HepG2 (cell line): Measurements from ENCODE around the gene AKAP7.

Experiments used
- FOXA1 ChIP-seq, 2 experiments: fragments of 450-650 bp in 1 of 2; sonication (generic) in 1 of 2; formaldehyde crosslinking in 1 of 2; IDR thresholded peaks; 2 replicates each; pipeline versions ENCODE4 v1.4.0 to v1.6.1; 2016 to 2020; ENCODE audit warnings: missing genetic modification reagents in 1 of 2
- NR3C1 ChIP-seq: sonication (generic); formaldehyde crosslinking; IDR thresholded peaks from 2 replicates; pipeline ENCODE4 v1.4.0; 2020; ENCODE audit warnings: missing genetic modification reagents
- TCF12 ChIP-seq, 2 experiments: fragments of 450-650 bp in 1 of 2; sonication (generic) in 1 of 2; formaldehyde crosslinking in 1 of 2; IDR thresholded peaks; 2 replicates each; pipeline versions ENCODE4 v1.6.1 to v1.8.0; 2017 to 2022; ENCODE audit warnings: antibody characterized with exemption in 1 of 2, mild to moderate bottlenecking in 1 of 2, missing genetic modification reagents in 1 of 2, moderate library complexity in 1 of 2
- ZNF207 ChIP-seq: fragments of 450-650 bp; IDR thresholded peaks from 2 replicates; pipeline ENCODE4 v1.6.1; 2016; ENCODE audit warnings: antibody characterized with exemption, borderline replicate concordance
- TF ChIP-seq, protein P1 (sequence below): sonication (generic); formaldehyde crosslinking; IDR thresholded peaks from 2 replicates; pipeline ENCODE4 v1.8.0; 2022; ENCODE audit warnings: missing genetic modification reagents, mild to moderate bottlenecking, borderline replicate concordance
- TF ChIP-seq, protein P2 (sequence below): sonication (generic); formaldehyde crosslinking; IDR thresholded peaks from 2 replicates; pipeline ENCODE4 v1.5.0; 2020; ENCODE audit warnings: mild to moderate bottlenecking, missing genetic modification reagents, moderate library complexity
- TF ChIP-seq, protein P3 (sequence below): sonication (generic); formaldehyde crosslinking; IDR thresholded peaks from 2 replicates; pipeline ENCODE4 v1.4.0; 2020; ENCODE audit warnings: missing genetic modification reagents, mild to moderate bottlenecking, borderline replicate concordance
- TF ChIP-seq, protein P4 (sequence below): sonication (generic); formaldehyde crosslinking; IDR thresholded peaks from 2 replicates; pipeline ENCODE4 v1.8.1; 2022; ENCODE audit warnings: mild to moderate bottlenecking, missing genetic modification reagents
- TF ChIP-seq, protein P5 (sequence below): sonication (generic); formaldehyde crosslinking; IDR thresholded peaks from 2 replicates; pipeline ENCODE4 v1.8.1; 2023; ENCODE audit warnings: missing genetic modification reagents, mild to moderate bottlenecking, borderline replicate concordance
- TF ChIP-seq, protein P6 (sequence below): IDR thresholded peaks from 2 replicates; pipeline ENCODE4 v1.6.1; 2016; ENCODE audit warnings: missing compliant biosample characterization, missing genetic modification reagents, borderline replicate concordance

DNA sequence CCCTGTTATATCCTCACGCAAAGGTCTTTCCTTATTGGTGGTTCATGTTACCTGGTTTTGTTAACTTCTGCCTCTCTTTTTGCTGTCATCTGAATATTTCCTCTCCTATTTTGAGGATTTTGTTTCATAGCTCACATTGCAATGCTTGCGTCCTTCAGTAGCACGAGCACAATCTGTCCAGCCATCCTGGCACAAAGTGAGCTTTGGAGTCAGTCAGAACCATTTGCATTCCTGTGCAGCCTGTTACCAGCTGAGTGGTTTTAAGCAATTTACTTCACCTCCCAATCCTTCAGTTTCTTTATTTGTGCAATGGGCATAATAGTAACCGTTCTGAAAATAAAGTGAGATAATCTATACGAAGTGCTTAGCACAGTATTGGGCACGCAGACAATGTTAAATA lies 42.7 kb downstream of the AKAP7 start:
- TF ChIP-seq FOXA1 (IDR thresholded peaks at IDR 0.05) (no peak), FOXA1 (CRISPR knock-in tag; IDR thresholded peaks at IDR 0.05) (no peak), ZNF207 (no peak), NR3C1 (CRISPR knock-in tag) (no peak), TCF12 (IDR thresholded peaks at IDR 0.05) (no peak), TCF12 (CRISPR knock-in tag; IDR thresholded peaks at IDR 0.05) (no peak)
- TF ChIP-seq, protein P1, sequence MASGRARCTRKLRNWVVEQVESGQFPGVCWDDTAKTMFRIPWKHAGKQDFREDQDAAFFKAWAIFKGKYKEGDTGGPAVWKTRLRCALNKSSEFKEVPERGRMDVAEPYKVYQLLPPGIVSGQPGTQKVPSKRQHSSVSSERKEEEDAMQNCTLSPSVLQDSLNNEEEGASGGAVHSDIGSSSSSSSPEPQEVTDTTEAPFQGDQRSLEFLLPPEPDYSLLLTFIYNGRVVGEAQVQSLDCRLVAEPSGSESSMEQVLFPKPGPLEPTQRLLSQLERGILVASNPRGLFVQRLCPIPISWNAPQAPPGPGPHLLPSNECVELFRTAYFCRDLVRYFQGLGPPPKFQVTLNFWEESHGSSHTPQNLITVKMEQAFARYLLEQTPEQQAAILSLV (CRISPR knock-in tag), result no peak
- TF ChIP-seq, protein P2, sequence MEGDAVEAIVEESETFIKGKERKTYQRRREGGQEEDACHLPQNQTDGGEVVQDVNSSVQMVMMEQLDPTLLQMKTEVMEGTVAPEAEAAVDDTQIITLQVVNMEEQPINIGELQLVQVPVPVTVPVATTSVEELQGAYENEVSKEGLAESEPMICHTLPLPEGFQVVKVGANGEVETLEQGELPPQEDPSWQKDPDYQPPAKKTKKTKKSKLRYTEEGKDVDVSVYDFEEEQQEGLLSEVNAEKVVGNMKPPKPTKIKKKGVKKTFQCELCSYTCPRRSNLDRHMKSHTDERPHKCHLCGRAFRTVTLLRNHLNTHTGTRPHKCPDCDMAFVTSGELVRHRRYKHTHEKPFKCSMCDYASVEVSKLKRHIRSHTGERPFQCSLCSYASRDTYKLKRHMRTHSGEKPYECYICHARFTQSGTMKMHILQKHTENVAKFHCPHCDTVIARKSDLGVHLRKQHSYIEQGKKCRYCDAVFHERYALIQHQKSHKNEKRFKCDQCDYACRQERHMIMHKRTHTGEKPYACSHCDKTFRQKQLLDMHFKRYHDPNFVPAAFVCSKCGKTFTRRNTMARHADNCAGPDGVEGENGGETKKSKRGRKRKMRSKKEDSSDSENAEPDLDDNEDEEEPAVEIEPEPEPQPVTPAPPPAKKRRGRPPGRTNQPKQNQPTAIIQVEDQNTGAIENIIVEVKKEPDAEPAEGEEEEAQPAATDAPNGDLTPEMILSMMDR (CRISPR knock-in tag), result no peak
- TF ChIP-seq, protein P3, sequence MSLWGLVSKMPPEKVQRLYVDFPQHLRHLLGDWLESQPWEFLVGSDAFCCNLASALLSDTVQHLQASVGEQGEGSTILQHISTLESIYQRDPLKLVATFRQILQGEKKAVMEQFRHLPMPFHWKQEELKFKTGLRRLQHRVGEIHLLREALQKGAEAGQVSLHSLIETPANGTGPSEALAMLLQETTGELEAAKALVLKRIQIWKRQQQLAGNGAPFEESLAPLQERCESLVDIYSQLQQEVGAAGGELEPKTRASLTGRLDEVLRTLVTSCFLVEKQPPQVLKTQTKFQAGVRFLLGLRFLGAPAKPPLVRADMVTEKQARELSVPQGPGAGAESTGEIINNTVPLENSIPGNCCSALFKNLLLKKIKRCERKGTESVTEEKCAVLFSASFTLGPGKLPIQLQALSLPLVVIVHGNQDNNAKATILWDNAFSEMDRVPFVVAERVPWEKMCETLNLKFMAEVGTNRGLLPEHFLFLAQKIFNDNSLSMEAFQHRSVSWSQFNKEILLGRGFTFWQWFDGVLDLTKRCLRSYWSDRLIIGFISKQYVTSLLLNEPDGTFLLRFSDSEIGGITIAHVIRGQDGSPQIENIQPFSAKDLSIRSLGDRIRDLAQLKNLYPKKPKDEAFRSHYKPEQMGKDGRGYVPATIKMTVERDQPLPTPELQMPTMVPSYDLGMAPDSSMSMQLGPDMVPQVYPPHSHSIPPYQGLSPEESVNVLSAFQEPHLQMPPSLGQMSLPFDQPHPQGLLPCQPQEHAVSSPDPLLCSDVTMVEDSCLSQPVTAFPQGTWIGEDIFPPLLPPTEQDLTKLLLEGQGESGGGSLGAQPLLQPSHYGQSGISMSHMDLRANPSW (CRISPR knock-in tag), result no peak
- TF ChIP-seq, protein P4, sequence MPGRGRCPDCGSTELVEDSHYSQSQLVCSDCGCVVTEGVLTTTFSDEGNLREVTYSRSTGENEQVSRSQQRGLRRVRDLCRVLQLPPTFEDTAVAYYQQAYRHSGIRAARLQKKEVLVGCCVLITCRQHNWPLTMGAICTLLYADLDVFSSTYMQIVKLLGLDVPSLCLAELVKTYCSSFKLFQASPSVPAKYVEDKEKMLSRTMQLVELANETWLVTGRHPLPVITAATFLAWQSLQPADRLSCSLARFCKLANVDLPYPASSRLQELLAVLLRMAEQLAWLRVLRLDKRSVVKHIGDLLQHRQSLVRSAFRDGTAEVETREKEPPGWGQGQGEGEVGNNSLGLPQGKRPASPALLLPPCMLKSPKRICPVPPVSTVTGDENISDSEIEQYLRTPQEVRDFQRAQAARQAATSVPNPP (CRISPR knock-in tag), result no peak
- TF ChIP-seq, protein P5, sequence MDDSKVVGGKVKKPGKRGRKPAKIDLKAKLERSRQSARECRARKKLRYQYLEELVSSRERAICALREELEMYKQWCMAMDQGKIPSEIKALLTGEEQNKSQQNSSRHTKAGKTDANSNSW, result no peak
- TF ChIP-seq, protein P6, sequence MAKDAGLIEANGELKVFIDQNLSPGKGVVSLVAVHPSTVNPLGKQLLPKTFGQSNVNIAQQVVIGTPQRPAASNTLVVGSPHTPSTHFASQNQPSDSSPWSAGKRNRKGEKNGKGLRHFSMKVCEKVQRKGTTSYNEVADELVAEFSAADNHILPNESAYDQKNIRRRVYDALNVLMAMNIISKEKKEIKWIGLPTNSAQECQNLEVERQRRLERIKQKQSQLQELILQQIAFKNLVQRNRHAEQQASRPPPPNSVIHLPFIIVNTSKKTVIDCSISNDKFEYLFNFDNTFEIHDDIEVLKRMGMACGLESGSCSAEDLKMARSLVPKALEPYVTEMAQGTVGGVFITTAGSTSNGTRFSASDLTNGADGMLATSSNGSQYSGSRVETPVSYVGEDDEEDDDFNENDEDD (CRISPR knock-in tag), result no peak
